GM19193 (cell line): ENCODE data around the gene TEX101.

Experiments
- POLR2A ChIP-seq: IDR thresholded peaks from 4 replicates; pipeline ENCODE4 v1.6.1; 2011; ENCODE audit not compliant: insufficient read depth, insufficient read length; ENCODE audit errors: extremely low read depth

The TEX101 gene

DNA sequence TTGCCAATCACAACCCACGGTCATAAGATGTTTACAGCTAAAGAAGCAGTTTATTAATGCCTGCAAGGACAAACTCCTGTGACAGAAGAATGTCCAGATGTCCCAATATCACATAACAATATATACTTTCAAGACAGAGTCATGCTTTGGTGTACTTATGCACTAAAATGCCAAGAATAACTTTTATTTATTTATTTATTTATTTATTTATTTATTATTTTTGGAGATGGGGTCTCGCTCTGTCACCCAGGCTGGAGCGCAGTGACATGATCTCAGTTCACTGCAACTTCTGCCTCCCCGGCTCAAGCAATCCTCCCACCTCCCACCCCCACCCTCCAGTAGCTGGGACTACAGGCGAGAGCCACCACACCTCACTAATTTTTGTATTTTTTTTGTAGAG lies 9.1 kb downstream of the TEX101 start:
- TF ChIP-seq POLR2A: no peak

- no peak for TF ChIP-seq POLR2A
These were observed 11.1 kb downstream of the TEX101 start for GRCh38 chr19:43425567-43426392.

DNA sequence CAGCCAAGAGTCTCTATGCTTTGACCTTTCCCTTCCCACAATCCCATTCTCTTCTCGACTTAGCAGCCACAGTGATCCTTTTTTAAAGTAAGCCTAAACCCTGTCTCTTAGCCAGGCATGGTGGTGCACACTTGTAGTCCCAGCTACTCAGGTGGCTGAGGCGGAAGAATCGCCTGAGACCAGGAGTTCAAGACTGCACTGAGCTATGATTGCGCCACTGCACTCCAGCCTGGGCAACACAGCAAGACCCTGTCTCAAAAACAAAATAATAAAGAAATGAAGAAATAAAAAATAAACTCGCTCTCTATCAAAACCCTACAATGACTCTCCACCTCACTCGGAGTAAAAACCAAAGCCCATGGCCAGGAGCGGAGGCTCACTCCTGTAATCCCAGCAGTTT lies 14.7 kb downstream of the TEX101 start:
- no peak for TF ChIP-seq POLR2A

- TF ChIP-seq POLR2A: no peak
These were observed 15.5 kb downstream of the TEX101 start for GRCh38 chr19:43430142-43430710.

DNA sequence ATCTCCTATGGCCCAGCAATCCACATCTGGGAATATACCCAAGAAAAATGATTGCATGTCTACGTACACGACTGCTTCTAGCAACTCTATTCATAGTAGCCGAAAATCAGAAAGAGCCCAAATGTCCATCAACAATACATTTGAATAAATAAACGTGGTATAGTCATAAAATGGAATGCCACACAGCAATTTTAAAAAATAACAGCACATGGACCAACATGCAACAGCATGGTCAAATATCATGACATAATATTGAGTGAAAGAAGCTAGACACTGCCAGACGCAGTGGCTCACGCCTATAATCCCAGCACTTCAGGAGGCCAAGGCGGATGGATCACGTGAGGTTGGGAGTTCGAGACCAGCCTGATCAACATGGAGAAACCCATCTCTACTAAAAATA lies 16.3 kb downstream of the TEX101 start:
- TF ChIP-seq POLR2A: no peak

GRCh38 chr19:43433358-43433673 lies 18.6 kb downstream of the TEX101 start:
- TF ChIP-seq POLR2A: no peak

DNA sequence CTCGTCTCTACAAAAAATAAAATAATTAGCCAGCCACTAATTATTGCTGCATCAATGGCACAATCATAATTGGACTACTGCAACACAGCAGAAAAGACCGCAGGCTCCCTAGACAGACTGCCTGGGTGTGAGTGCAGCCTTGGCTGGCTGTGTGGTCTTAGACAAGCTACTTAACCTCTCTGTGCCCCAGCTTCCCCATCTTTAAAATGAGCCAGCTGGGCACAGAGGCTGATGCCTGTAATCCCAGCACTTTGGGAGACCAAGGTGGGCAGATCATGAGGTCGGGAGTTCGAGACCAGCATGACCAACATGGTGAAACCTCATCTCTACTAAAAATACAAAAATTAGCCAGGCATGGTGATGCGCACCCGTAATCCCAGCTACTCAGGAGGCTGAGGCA lies 19.0 kb downstream of the TEX101 start:
- no peak for TF ChIP-seq POLR2A

DNA sequence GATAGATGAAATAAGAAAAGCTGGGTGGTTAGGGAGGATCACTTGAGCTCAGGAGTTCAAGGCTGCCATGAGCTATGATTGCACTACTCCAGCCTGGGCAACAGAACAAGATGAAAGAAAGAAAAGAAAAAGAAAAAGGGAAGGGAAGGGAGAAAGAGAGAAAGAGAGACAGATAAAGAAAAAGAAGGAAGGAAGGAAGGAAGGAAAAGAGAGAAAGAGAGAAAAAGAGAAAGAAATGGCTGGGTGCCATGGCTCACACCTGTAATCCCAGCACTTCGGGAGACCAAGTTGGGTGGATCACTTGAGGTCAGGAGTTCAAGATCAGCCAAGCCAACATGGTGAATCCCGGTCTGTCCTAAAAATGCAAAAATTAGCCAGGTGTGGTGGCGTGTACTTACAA lies 21.1 kb downstream of the TEX101 start:
- TF ChIP-seq POLR2A: no peak

DNA sequence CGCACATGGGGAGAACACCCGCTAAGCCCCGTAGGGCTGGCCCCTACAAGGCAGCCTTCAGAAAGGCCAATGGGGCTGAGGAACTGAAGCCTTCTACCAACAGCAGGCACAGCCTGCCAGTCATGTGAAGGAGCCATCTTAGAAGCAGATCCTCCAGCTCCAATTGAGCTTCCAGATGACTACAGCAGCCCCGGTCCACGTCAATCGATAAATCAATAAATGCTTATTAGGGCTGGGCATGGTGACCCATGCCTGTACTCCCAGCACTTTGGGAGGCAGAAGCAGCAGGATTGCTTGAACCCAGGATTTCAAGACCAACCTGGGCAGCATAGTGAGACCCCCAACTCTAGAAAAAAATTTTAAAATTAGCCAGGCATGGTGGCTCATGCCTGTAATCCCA lies 23.0 kb downstream of the TEX101 start:
- no peak for TF ChIP-seq POLR2A

GRCh38 chr19:43438291-43439031 lies 23.8 kb downstream of the TEX101 start:
- TF ChIP-seq POLR2A: no peak

DNA sequence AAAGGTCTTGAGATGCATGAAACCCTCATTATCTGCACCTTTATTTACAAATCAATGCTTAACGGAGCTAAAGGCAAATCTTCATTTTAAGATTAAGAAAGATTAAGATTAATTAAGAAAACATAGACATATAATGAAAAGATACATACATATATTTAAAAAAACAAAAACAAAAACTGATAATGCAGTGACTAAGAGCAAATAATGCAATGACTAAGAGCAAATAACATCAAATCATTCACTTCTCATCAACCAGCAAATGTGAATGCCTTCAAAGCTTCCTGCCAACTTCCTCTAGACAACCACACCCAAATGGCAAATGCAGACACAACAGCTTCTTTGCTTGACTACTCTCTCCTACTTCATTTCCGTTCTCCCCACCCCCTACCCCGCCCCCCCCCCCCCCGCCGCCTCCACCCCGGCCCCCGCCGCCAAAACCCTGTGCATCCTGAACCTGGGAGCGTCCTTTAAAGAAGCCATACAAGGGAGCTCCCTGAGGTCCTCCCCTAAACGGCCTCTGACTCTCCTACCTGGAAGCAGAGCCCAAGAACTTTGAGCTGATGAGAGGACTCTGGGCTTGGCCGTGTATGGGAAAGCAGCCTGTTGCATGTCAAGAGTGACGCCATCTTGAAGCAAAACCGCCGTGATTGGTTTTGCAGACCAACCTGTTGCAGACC lies 24.5 kb downstream of the TEX101 start:
- no peak for TF ChIP-seq POLR2A

GRCh38 chr19:43439709-43440063 lies 25.0 kb downstream of the TEX101 start:
- TF ChIP-seq POLR2A: no peak

GRCh38 chr19:43441716-43442115 lies 27.0 kb downstream of the TEX101 start:
- TF ChIP-seq POLR2A: no peak

GRCh38 chr19:43444531-43445287 lies 30.0 kb downstream of the TEX101 start:
- no peak for TF ChIP-seq POLR2A

- TF ChIP-seq POLR2A: no peak
These were observed 30.7 kb downstream of the TEX101 start for GRCh38 chr19:43445426-43445825.
